SK-N-SH (cell line): ENCODE data around the gene GPN3. TPM values are rescaled to one million over a fixed set of nuclear protein-coding genes. Genes with fewer than 3 reads are reported as not detected.

Source experiments
- CTCF ChIA-PET: fragments of 300-600, 350-600 bp; formaldehyde crosslinking; extraction: SDS; loops from one replicate; lab custom pipeline; 2021; lab: Yijun Ruan, JAX
- POLR2A ChIA-PET: fragments of 350-600 bp; sonication (Branson Sonifier 250); formaldehyde crosslinking; extraction: SDS; loops from one replicate; lab custom pipeline; 2020; ENCODE audit warnings: antibody characterized with exemption, inconsistent platforms; lab: Yijun Ruan, JAX
- DNase-seq: peaks from one replicate; pipeline ENCODE4 v3.0.0; 2012
- H2AFZ ChIP-seq: fragments of 200-600 bp; sonication (generic); 2 replicates; pipeline ENCODE4 v1.8.1; 2016; ENCODE audit warnings: antibody characterized with exemption, mild to moderate bottlenecking, low read depth
- H3F3A ChIP-seq: fragments of 200-600 bp; sonication (generic); replicated peaks from 2 replicates; pipeline ENCODE3; 2016; ENCODE audit warnings: antibody characterized with exemption, mild to moderate bottlenecking; ENCODE audit not compliant: insufficient read depth
- H3K27ac ChIP-seq, 2 experiments: fragments of 200-500 bp in 1 of 2; fragments of 200-600 bp in 1 of 2; sonication (Bioruptor generic) in 1 of 2; sonication (generic), shearing (Covaris generic) in 1 of 2; 2 replicates each; pipeline versions ENCODE4 v1.5.1 to v1.6.1; 2014 to 2016; ENCODE audit warnings: low read depth in 2 of 2, inconsistent platforms in 1 of 2, low read length in 1 of 2, mild to moderate bottlenecking in 1 of 2, mixed read lengths in 1 of 2
- H3K27me3 ChIP-seq: fragments of 200-600 bp; sonication (generic), shearing (Covaris generic); 2 replicates; pipeline ENCODE4 v1.6.1; 2016; ENCODE audit warnings: mixed run types; ENCODE audit not compliant: insufficient read depth
- H3K36me3 ChIP-seq, 2 experiments: fragments of 200-500 bp in 1 of 2; fragments of 200-600 bp in 1 of 2; sonication (Bioruptor generic) in 1 of 2; sonication (generic) in 1 of 2; replicated peaks in 1 of 2; 2 replicates each; pipeline versions ENCODE3 to v1.5.1; 2014 to 2016; ENCODE audit warnings: low read length in 1 of 2, mild to moderate bottlenecking in 1 of 2; ENCODE audit not compliant: insufficient read depth in 2 of 2, control insufficient read depth in 1 of 2
- H3K4me1 ChIP-seq, 2 experiments: fragments of 200-500 bp in 1 of 2; fragments of 200-600 bp in 1 of 2; sonication (Bioruptor generic) in 1 of 2; sonication (generic), shearing (Covaris generic) in 1 of 2; 2 replicates each; pipeline versions ENCODE4 v1.5.1 to v1.6.1; 2014 to 2016; ENCODE audit warnings: low read depth in 1 of 2, low read length in 1 of 2, mixed run types in 1 of 2; ENCODE audit not compliant: insufficient read depth in 2 of 2, control insufficient read depth in 1 of 2
- H3K4me2 ChIP-seq: fragments of 200-600 bp; sonication (generic), shearing (Covaris generic); 2 replicates; pipeline ENCODE4 v1.6.1; 2017; ENCODE audit warnings: mixed run types
- H3K4me3 ChIP-seq, 2 experiments: fragments of 200-500 bp in 1 of 2; fragments of 200-600 bp in 1 of 2; sonication (Bioruptor generic) in 1 of 2; sonication (generic), shearing (Covaris generic) in 1 of 2; 2 replicates each; pipeline versions ENCODE4 v1.5.1 to v1.8.1; 2014 to 2016; ENCODE audit warnings: low read depth in 2 of 2, inconsistent platforms in 1 of 2, low read length in 1 of 2, mild to moderate bottlenecking in 1 of 2, mixed read lengths in 1 of 2, moderate library complexity in 1 of 2
- H3K79me2 ChIP-seq: fragments of 200-600 bp; sonication (generic); 2 replicates; pipeline ENCODE4 v1.8.1; 2017; ENCODE audit warnings: mild to moderate bottlenecking; ENCODE audit not compliant: insufficient read depth
- H3K9ac ChIP-seq: fragments of 200-600 bp; sonication (generic); 2 replicates; pipeline ENCODE4 v1.6.1; 2017; ENCODE audit warnings: mixed run types
- H3K9me2 ChIP-seq: fragments of 200-600 bp; sonication (generic); 2 replicates; pipeline ENCODE4 v1.6.1; 2017; ENCODE audit warnings: mixed run types
- H3K9me3 ChIP-seq: fragments of 200-600 bp; sonication (generic); 2 replicates; pipeline ENCODE4 v1.6.1; 2017; ENCODE audit warnings: mixed run types, mild to moderate bottlenecking, moderate library complexity
- H4K20me1 ChIP-seq: fragments of 200-600 bp; sonication (generic); 2 replicates; pipeline ENCODE4 v1.6.1; 2017; ENCODE audit warnings: mild to moderate bottlenecking, mixed run types; ENCODE audit not compliant: insufficient read depth
- CHD2 ChIP-seq: fragments of 150-350 bp; IDR thresholded peaks from 2 replicates; pipeline ENCODE4 v1.6.1; 2018; ENCODE audit warnings: low read length; ENCODE audit not compliant: partially characterized antibody
- ELF1 ChIP-seq: IDR thresholded peaks from 2 replicates; pipeline ENCODE4 v1.4.0; 2012
- EP300 ChIP-seq, 2 experiments: IDR thresholded peaks; 2 replicates each; pipeline versions ENCODE4 v1.4.0 to v1.6.1; 2012; ENCODE audit warnings: borderline replicate concordance in 1 of 2, low read depth in 1 of 2, low read length in 1 of 2
- EZH2phosphoT487 ChIP-seq: fragments of 200-600 bp; sonication (generic); IDR thresholded peaks from 2 replicates; pipeline ENCODE4 v1.6.1; 2017; ENCODE audit warnings: low read depth, mixed run types, mild to moderate bottlenecking, antibody characterized with exemption, moderate library complexity, borderline replicate concordance
- FOSL2 ChIP-seq: IDR thresholded peaks from 2 replicates; pipeline ENCODE4 v1.4.0; 2012; ENCODE audit warnings: low read depth, mild to moderate bottlenecking, moderate library complexity, borderline replicate concordance
- FOXM1 ChIP-seq: IDR thresholded peaks from 2 replicates; pipeline ENCODE4 v1.4.0; 2012; ENCODE audit warnings: low read depth, mild to moderate bottlenecking
- GABPA ChIP-seq: IDR thresholded peaks from 2 replicates; pipeline ENCODE4 v1.4.0; 2012; ENCODE audit warnings: low read depth, mild to moderate bottlenecking
- GATA2 ChIP-seq: sonication (generic); formaldehyde crosslinking; IDR thresholded peaks from 2 replicates; pipeline ENCODE4 v1.5.0; 2020; ENCODE audit warnings: mild to moderate bottlenecking, missing genetic modification reagents
- JUND ChIP-seq: IDR thresholded peaks from 2 replicates; pipeline ENCODE4 v1.4.0; 2012
- MXI1 ChIP-seq: IDR thresholded peaks from 2 replicates; pipeline ENCODE4 v1.6.1; 2012; ENCODE audit warnings: mild to moderate bottlenecking, low read depth, low read length, improper control_type of control experiment
- NFIC ChIP-seq: IDR thresholded peaks from 2 replicates; pipeline ENCODE4 v1.4.0; 2012; ENCODE audit warnings: borderline replicate concordance
- NRF1 ChIP-seq: IDR thresholded peaks from 2 replicates; pipeline ENCODE4 v1.6.1; 2012; ENCODE audit warnings: low read depth, mild to moderate bottlenecking, low read length
- RAD21 ChIP-seq: IDR thresholded peaks from 2 replicates; pipeline ENCODE4 v1.6.1; 2012; ENCODE audit warnings: mild to moderate bottlenecking, low read length
- RCOR1 ChIP-seq: fragments of 150-350 bp; IDR thresholded peaks from 2 replicates; pipeline ENCODE4 v1.6.1; 2017; ENCODE audit warnings: antibody characterized with exemption, low read length
- RXRA ChIP-seq: IDR thresholded peaks from 2 replicates; pipeline ENCODE4 v1.4.0; 2012; ENCODE audit warnings: low read depth, mild to moderate bottlenecking, borderline replicate concordance
- SMC3 ChIP-seq: IDR thresholded peaks from 2 replicates; pipeline ENCODE4 v1.6.1; 2012; ENCODE audit warnings: low read depth, low read length, improper control_type of control experiment
- TAF1 ChIP-seq: IDR thresholded peaks from 2 replicates; pipeline ENCODE4 v1.6.1; 2012; ENCODE audit warnings: low read depth, mild to moderate bottlenecking, low read length, moderate library complexity, borderline replicate concordance
- TCF12 ChIP-seq: IDR thresholded peaks from 2 replicates; pipeline ENCODE4 v1.4.0; 2012
- TEAD4 ChIP-seq: IDR thresholded peaks from 2 replicates; pipeline ENCODE4 v1.4.0; 2012; ENCODE audit warnings: mild to moderate bottlenecking, borderline replicate concordance; ENCODE audit not compliant: insufficient read depth
- YY1 ChIP-seq: IDR thresholded peaks from 2 replicates; pipeline ENCODE4 v1.4.0; 2012; ENCODE audit warnings: low read depth, mild to moderate bottlenecking
- WGBS: methylation state at CpG from one replicate; pipeline ENCODE4 v1.1.6; 2017; ENCODE audit warnings: low lambda C conversion rate; 5-methylcytosine and 5-hydroxymethylcytosine counted together
- polyA plus RNA-seq, 3 experiments: library from polyadenylated mRNA; depleted of rRNA; stranded (reverse); fragments of >200 nt; gene quantifications; 2 replicates each; pipeline ENCODE4 v1.2.3, GENCODE V29; 2012
- TF ChIP-seq, protein P1 (sequence below): IDR thresholded peaks from 2 replicates; pipeline ENCODE4 v1.4.0; 2012; ENCODE audit warnings: low read depth, borderline replicate concordance
- TF ChIP-seq, protein P2 (sequence below): IDR thresholded peaks from 2 replicates; pipeline ENCODE4 v1.4.0; 2012; ENCODE audit warnings: low read depth
- TF ChIP-seq, protein P3 (sequence below): fragments of 200-600 bp; sonication (generic); IDR thresholded peaks from 2 replicates; pipeline ENCODE4 v1.6.1; 2017; ENCODE audit warnings: antibody characterized with exemption, mild to moderate bottlenecking, moderate library complexity
- TF ChIP-seq, protein P4 (sequence below): IDR thresholded peaks from 2 replicates; pipeline ENCODE4 v1.4.0; 2012; ENCODE audit warnings: low read depth, borderline replicate concordance
- TF ChIP-seq, protein P5 (sequence below): IDR thresholded peaks from 2 replicates; pipeline ENCODE4; 2012

The GPN3 gene
- polyA plus RNA-seq, 1 of the 3 experiments (the other 2 are of a cell fraction) = 21.6 TPM

DNA sequence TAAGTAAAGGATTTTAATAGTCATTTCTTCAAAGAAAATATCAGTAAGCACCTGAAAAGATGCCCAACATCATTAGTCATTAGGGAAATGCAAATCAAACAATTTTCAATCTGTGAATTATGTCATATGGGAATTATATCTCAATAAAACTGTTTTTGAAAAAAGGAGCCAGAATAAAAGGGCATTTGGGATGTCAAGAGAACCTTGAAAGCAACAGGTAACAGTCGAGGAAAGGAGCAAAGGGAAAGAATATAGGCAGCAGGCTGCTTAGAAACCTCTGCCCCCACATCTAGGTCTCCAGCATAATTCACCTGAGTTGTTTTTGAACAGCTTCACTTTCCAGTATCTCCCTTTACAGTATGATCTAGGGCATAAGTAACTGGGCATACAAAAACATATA, 46.3 kb upstream of the GPN3 start:
- Histone ChIP-seq H3F3A (no peaks in the 10 kb centered on the region), H3K9me3 (no peaks in the 10 kb centered on the region), H3K36me3 (no peaks in the 10 kb centered on the region), H3K27ac (no peak overlapping the region), H3K27me3 (no peaks in the 10 kb centered on the region), H4K20me1 (no peaks in the 10 kb centered on the region), H3K9ac (no peak overlapping the region), H2AFZ (no peak overlapping the region), H3K4me1 (no peaks in the 10 kb centered on the region), H3K79me2 (no peaks in the 10 kb centered on the region), H3K4me2 (no peak overlapping the region), H3K4me3 (no peak overlapping the region), H3K9me2 (no peaks in the 10 kb centered on the region)
- CTCF ChIA-PET = interaction anchor here (0.6 to 4.3 kb wide), 7 partner anchors 38 to 374 kb away, joined by 3 to 55 read pairs (median 4); partner anchors contain the start of genes ARPC3, FAM216A and GPN3
- TF ChIP-seq, protein P1, sequence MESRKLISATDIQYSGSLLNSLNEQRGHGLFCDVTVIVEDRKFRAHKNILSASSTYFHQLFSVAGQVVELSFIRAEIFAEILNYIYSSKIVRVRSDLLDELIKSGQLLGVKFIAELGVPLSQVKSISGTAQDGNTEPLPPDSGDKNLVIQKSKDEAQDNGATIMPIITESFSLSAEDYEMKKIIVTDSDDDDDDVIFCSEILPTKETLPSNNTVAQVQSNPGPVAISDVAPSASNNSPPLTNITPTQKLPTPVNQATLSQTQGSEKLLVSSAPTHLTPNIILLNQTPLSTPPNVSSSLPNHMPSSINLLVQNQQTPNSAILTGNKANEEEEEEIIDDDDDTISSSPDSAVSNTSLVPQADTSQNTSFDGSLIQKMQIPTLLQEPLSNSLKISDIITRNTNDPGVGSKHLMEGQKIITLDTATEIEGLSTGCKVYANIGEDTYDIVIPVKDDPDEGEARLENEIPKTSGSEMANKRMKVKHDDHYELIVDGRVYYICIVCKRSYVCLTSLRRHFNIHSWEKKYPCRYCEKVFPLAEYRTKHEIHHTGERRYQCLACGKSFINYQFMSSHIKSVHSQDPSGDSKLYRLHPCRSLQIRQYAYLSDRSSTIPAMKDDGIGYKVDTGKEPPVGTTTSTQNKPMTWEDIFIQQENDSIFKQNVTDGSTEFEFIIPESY = no peak
- no peak for TF ChIP-seq NFIC
- TF ChIP-seq ELF1 = no peak
- no peak for TF ChIP-seq NRF1
- no peak for TF ChIP-seq EP300 (IDR thresholded peaks at IDR 0.05; ENCODE audit: borderline replicate concordance in 1 of 2, low read depth in 1 of 2, low read length in 1 of 2)
- no peak for TF ChIP-seq RXRA
- TF ChIP-seq YY1 = no peak
- TF ChIP-seq, protein P2, sequence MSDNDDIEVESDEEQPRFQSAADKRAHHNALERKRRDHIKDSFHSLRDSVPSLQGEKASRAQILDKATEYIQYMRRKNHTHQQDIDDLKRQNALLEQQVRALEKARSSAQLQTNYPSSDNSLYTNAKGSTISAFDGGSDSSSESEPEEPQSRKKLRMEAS = no peak
- TF ChIP-seq GABPA = no peak
- no peak for TF ChIP-seq TCF12
- TF ChIP-seq FOXM1 = no peak
- TF ChIP-seq JUND = no peak
- TF ChIP-seq RCOR1 = no peak
- no peak for TF ChIP-seq EZH2phosphoT487
- TF ChIP-seq FOSL2 = no peak
- TF ChIP-seq MXI1 = no peak
- WGBS = 58% methylated on average over 1 of the region's 1 CpG
- no peak for DNase-seq
- POLR2A ChIA-PET = no interaction called here

DNA sequence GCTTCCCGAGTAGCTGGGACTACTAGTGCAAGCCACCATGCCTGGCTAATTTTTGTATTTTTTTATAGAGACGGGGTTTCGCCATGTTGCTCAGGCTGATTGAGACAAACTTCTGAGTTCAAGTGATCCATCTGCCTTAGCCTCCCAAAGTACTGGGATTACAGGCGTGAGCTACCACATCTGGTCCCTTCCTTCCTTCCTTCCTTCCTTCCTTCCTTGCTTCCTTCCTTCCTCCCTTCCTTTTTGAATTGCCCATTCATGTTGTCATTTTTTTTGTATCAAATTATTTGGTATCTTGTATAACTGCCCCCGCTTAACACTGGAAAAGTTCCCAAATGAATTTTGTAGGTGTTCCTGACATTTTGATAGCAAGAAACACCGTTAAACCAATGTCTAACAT, 45.8 kb upstream of the GPN3 start:
- POLR2A ChIA-PET = no interaction called here
- H3K27me3 ChIP-seq = no peaks in the 10 kb centered on the region

More for the DNA sequence above, 45.8 kb upstream of the GPN3 start:
- 78% methylated on average over 6 of the region's 6 CpGs for WGBS
- no peak overlapping the region for H3K4me2 ChIP-seq
- DNase-seq = no peak
- H3K9me2 ChIP-seq = no peaks in the 10 kb centered on the region
- H3K27ac ChIP-seq = no peak overlapping the region
- no peaks in the 10 kb centered on the region for H3K4me1 ChIP-seq
- H3K79me2 ChIP-seq = no peaks in the 10 kb centered on the region
- H4K20me1 ChIP-seq = no peaks in the 10 kb centered on the region
- H3K4me3 ChIP-seq = no peak overlapping the region
- TF ChIP-seq MXI1 = no peak
- TF ChIP-seq FOXM1 = no peak
- TF ChIP-seq TEAD4 = no peak
- TF ChIP-seq JUND = no peak
- TF ChIP-seq TAF1 = no peak
- TF ChIP-seq, protein P3, sequence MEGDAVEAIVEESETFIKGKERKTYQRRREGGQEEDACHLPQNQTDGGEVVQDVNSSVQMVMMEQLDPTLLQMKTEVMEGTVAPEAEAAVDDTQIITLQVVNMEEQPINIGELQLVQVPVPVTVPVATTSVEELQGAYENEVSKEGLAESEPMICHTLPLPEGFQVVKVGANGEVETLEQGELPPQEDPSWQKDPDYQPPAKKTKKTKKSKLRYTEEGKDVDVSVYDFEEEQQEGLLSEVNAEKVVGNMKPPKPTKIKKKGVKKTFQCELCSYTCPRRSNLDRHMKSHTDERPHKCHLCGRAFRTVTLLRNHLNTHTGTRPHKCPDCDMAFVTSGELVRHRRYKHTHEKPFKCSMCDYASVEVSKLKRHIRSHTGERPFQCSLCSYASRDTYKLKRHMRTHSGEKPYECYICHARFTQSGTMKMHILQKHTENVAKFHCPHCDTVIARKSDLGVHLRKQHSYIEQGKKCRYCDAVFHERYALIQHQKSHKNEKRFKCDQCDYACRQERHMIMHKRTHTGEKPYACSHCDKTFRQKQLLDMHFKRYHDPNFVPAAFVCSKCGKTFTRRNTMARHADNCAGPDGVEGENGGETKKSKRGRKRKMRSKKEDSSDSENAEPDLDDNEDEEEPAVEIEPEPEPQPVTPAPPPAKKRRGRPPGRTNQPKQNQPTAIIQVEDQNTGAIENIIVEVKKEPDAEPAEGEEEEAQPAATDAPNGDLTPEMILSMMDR = no peak
- TF ChIP-seq EP300 (IDR thresholded peaks at IDR 0.05; ENCODE audit: borderline replicate concordance in 1 of 2, low read depth in 1 of 2, low read length in 1 of 2) = no peak
- no peak for TF ChIP-seq RAD21
- TF ChIP-seq CHD2 = no peak
- TF ChIP-seq SMC3 = no peak
- TF ChIP-seq, protein P4, sequence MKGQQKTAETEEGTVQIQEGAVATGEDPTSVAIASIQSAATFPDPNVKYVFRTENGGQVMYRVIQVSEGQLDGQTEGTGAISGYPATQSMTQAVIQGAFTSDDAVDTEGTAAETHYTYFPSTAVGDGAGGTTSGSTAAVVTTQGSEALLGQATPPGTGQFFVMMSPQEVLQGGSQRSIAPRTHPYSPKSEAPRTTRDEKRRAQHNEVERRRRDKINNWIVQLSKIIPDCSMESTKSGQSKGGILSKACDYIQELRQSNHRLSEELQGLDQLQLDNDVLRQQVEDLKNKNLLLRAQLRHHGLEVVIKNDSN = no peak
- TF ChIP-seq GATA2 (CRISPR knock-in tag) = no peak
- TF ChIP-seq, protein P5, sequence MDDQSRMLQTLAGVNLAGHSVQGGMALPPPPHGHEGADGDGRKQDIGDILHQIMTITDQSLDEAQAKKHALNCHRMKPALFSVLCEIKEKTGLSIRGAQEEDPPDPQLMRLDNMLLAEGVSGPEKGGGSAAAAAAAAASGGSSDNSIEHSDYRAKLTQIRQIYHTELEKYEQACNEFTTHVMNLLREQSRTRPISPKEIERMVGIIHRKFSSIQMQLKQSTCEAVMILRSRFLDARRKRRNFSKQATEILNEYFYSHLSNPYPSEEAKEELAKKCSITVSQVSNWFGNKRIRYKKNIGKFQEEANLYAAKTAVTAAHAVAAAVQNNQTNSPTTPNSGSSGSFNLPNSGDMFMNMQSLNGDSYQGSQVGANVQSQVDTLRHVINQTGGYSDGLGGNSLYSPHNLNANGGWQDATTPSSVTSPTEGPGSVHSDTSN = no peak
- H3K9ac ChIP-seq = no peak overlapping the region
- CTCF ChIA-PET = interaction anchor here (0.6 to 4.3 kb wide), 8 partner anchors 38 to 374 kb away, joined by 3 to 55 read pairs (median 4); partner anchors contain the start of genes ARPC3, FAM216A and GPN3
- no peak overlapping the region for H2AFZ ChIP-seq
- H3K36me3 ChIP-seq = no peaks in the 10 kb centered on the region
- no peaks in the 10 kb centered on the region for H3F3A ChIP-seq
- no peaks in the 10 kb centered on the region for H3K9me3 ChIP-seq
